DOHH2 (cell line): Measurements from ENCODE around the gene RBM5.

Experiments used
- H3F3A ChIP-seq: fragments of 200-600 bp; sonication (generic), shearing (Covaris generic); 2 replicates; pipeline ENCODE4 v1.6.0; 2016; ENCODE audit warnings: antibody characterized with exemption, mild to moderate bottlenecking; ENCODE audit not compliant: control insufficient read depth, insufficient read depth
- H3K27ac ChIP-seq: fragments of 200-600 bp; sonication (generic); 2 replicates; pipeline ENCODE4 v1.5.1; 2014; ENCODE audit warnings: low read depth, mild to moderate bottlenecking, low read length, moderate library complexity
- H3K27me3 ChIP-seq: fragments of 200-600 bp; sonication (generic); 2 replicates; pipeline ENCODE4 v1.6.1; 2014; ENCODE audit warnings: mild to moderate bottlenecking, low read length, mixed read lengths; ENCODE audit not compliant: control insufficient read depth
- H3K36me3 ChIP-seq: fragments of 200-600 bp; sonication (generic); 2 replicates; pipeline ENCODE4 v1.6.1; 2014; ENCODE audit warnings: mild to moderate bottlenecking, low read length, moderate library complexity, mixed read lengths; ENCODE audit not compliant: control insufficient read depth
- H3K4me1 ChIP-seq: fragments of 200-600 bp; sonication (generic); 2 replicates; pipeline ENCODE4 v1.6.1; 2014; ENCODE audit warnings: mild to moderate bottlenecking, low read length, mixed read lengths; ENCODE audit not compliant: control insufficient read depth
- H3K4me2 ChIP-seq: fragments of 200-600 bp; sonication (generic); 2 replicates; pipeline ENCODE4 v1.6.0; 2014; ENCODE audit warnings: mild to moderate bottlenecking, low read length, moderate library complexity
- H3K4me3 ChIP-seq: fragments of 200-600 bp; sonication (generic); 2 replicates; pipeline ENCODE4 v1.5.1; 2014; ENCODE audit warnings: mild to moderate bottlenecking, low read length, mixed read lengths
- H3K79me2 ChIP-seq: fragments of 200-600 bp; sonication (generic); 2 replicates; pipeline ENCODE4 v1.6.1; 2014; ENCODE audit warnings: mild to moderate bottlenecking, low read length, mixed read lengths; ENCODE audit not compliant: control insufficient read depth
- H3K9me2 ChIP-seq: fragments of 200-600 bp; sonication (generic); replicated peaks from 2 replicates; pipeline ENCODE4 v1.6.1; 2014; ENCODE audit warnings: mild to moderate bottlenecking, low read length, mixed read lengths; ENCODE audit not compliant: control insufficient read depth
- H3K9me3 ChIP-seq: fragments of 200-600 bp; sonication (generic); 2 replicates; pipeline ENCODE4 v1.6.1; 2014; ENCODE audit warnings: antibody characterized with exemption, low read length, mixed read lengths; ENCODE audit not compliant: control insufficient read depth, insufficient read depth
- H4K20me1 ChIP-seq: fragments of 200-600 bp; sonication (generic); 2 replicates; pipeline ENCODE4 v1.6.0; 2014; ENCODE audit warnings: low read depth, mild to moderate bottlenecking, antibody characterized with exemption, low read length, moderate library complexity; ENCODE audit not compliant: control insufficient read depth, insufficient read depth
- EZH2phosphoT487 ChIP-seq: fragments of 200-600 bp; sonication (generic); IDR thresholded peaks from 2 replicates; pipeline ENCODE4 v1.6.1; 2017; ENCODE audit warnings: borderline replicate concordance, mild to moderate bottlenecking, antibody characterized with exemption, low read length, moderate library complexity, mixed read lengths
- TF ChIP-seq, protein P1 (sequence below): fragments of 200-600 bp; sonication (generic); IDR thresholded peaks from one replicate; pipeline ENCODE4 v1.5.1; 2014; ENCODE audit warnings: antibody characterized with exemption, mild to moderate bottlenecking, low read depth, low read length; ENCODE audit not compliant: poor library complexity, severe bottlenecking

The RBM5 gene

DNA sequence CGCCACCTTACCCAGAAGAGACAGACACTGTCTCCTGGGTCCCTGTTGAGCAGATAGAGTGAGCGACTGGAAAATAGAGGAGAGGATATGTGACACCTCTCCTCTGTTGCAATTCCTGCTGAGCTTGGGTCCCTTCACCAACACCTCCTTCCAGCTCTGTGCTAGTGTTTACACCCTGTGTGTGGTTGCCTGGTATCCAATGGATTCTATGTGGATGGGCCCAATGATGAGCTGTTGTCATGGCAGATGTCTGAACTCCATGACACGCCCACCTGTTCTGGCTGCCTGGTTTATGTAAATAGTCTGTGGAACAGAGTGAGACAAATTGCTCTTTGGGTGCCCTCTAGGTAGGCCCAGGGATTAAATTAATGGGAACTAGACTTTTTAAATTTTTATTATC lies 23.7 kb downstream of the RBM5 start:
- H3K4me2 ChIP-seq, result no peak overlapping the region
- H3K36me3 ChIP-seq, result peaks cover 96% of the 10 kb centered on the region
- peaks cover 3% of the 10 kb centered on the region; the same call in 1 of the 2 replicates for H3K79me2 ChIP-seq
- 0 out of 2 replicates have a peak, but pooled peaks cover 5% of the 10 kb centered on the region for H3K4me1 ChIP-seq
- no peaks in the 10 kb centered on the region for H3K9me3 ChIP-seq
- peaks cover 6% of the 10 kb centered on the region; the same call in 1 of the 2 replicates for H3F3A ChIP-seq
- H4K20me1 ChIP-seq, result no peaks in the 10 kb centered on the region
- no peak for TF ChIP-seq EZH2phosphoT487
- H3K4me3 ChIP-seq, result no peak overlapping the region
- H3K27ac ChIP-seq, result no peak overlapping the region
- H3K27me3 ChIP-seq, result no peaks in the 10 kb centered on the region
- no peaks in the 10 kb centered on the region for H3K9me2 ChIP-seq

DNA sequence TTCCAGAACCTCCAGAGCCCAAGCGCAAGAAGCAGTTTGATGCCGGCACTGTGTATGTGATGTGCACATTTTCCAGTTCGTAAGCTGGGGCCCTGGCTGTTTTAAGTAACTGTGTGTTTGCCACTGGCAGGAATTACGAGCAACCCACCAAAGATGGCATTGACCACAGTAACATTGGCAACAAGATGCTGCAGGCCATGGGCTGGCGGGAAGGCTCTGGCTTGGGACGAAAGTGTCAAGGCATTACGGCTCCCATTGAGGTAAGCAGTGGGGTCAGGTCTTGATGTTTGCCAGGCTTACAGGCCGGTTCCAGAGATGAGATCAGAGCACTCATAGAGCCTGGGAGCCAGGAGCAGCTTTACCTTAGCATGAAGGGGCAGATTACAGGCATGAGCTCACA lies 28.4 kb downstream of the RBM5 start:
- no peaks in the 10 kb centered on the region for H3K27me3 ChIP-seq
- no peaks in the 10 kb centered on the region for H3K9me3 ChIP-seq
- H3K9me2 ChIP-seq, result no peaks in the 10 kb centered on the region
- H4K20me1 ChIP-seq, result no peaks in the 10 kb centered on the region
- no peaks in the 10 kb centered on the region for H3K79me2 ChIP-seq
- no peak for TF ChIP-seq EZH2phosphoT487
- TF ChIP-seq, protein P1, sequence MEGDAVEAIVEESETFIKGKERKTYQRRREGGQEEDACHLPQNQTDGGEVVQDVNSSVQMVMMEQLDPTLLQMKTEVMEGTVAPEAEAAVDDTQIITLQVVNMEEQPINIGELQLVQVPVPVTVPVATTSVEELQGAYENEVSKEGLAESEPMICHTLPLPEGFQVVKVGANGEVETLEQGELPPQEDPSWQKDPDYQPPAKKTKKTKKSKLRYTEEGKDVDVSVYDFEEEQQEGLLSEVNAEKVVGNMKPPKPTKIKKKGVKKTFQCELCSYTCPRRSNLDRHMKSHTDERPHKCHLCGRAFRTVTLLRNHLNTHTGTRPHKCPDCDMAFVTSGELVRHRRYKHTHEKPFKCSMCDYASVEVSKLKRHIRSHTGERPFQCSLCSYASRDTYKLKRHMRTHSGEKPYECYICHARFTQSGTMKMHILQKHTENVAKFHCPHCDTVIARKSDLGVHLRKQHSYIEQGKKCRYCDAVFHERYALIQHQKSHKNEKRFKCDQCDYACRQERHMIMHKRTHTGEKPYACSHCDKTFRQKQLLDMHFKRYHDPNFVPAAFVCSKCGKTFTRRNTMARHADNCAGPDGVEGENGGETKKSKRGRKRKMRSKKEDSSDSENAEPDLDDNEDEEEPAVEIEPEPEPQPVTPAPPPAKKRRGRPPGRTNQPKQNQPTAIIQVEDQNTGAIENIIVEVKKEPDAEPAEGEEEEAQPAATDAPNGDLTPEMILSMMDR, result no peak
- H3K27ac ChIP-seq, result no peak overlapping the region
- peaks cover 88% of the 10 kb centered on the region for H3K36me3 ChIP-seq
- no peak overlapping the region for H3K4me3 ChIP-seq
- H3F3A ChIP-seq, result peaks cover 13% of the 10 kb centered on the region
- no peak overlapping the region for H3K4me2 ChIP-seq
- no peaks in the 10 kb centered on the region for H3K4me1 ChIP-seq

DNA sequence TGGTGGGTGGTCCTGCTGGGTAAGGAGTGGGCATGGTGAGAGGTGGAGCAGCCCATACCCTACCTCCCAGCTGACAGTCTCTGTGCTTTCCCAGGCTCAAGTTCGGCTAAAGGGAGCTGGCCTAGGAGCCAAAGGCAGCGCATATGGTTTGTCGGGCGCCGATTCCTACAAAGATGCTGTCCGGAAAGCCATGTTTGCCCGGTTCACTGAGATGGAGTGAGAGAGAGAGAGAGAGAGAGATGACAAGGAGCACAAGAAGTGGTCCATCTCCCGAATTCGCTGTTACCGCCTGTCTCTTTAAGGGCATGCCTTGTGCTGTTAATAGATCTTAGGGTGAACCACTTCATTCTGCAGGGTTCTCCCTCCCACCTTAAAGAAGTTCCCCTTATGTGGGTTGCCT lies 29.5 kb downstream of the RBM5 start:
- H3K36me3 ChIP-seq, result peaks cover 78% of the 10 kb centered on the region
- H3K79me2 ChIP-seq, result no peaks in the 10 kb centered on the region
- H3K4me3 ChIP-seq, result no peak overlapping the region
- H3F3A ChIP-seq, result peaks cover 13% of the 10 kb centered on the region
- H3K27me3 ChIP-seq, result no peaks in the 10 kb centered on the region
- H3K9me3 ChIP-seq, result no peaks in the 10 kb centered on the region
- H3K4me2 ChIP-seq, result no peak overlapping the region
- no peak for TF ChIP-seq EZH2phosphoT487
- TF ChIP-seq, protein P1, result no peak
- H3K4me1 ChIP-seq, result no peaks in the 10 kb centered on the region
- H4K20me1 ChIP-seq, result no peaks in the 10 kb centered on the region
- no peaks in the 10 kb centered on the region for H3K9me2 ChIP-seq
- H3K27ac ChIP-seq, result no peak overlapping the region

DNA sequence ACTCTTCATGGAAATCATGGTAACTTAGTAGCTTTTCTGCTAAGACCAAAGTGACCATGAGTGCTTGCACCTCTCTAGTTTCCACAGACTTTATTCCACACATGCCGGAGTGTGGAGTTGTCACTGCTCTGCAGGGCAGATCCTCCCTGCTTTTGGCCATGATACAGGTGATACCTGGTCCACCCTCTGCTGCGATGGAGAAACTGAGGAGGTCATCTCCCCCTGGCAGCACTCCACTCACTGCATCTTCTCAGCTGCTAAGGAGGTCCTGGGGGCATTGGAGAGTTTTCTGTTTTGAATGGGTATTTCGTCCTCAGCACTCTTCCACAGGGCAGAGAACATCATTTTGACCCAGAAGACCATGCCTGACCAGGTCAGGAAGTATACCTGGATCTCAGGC lies 31.1 kb downstream of the RBM5 start:
- H3F3A ChIP-seq, result peaks cover 13% of the 10 kb centered on the region
- no peaks in the 10 kb centered on the region for H4K20me1 ChIP-seq
- peaks cover 63% of the 10 kb centered on the region for H3K36me3 ChIP-seq

More for the DNA sequence above, 31.1 kb downstream of the RBM5 start:
- no peak overlapping the region for H3K27ac ChIP-seq
- TF ChIP-seq, protein P1, result no peak
- no peak for TF ChIP-seq EZH2phosphoT487
- no peaks in the 10 kb centered on the region for H3K27me3 ChIP-seq
- H3K9me3 ChIP-seq, result no peaks in the 10 kb centered on the region
- H3K4me2 ChIP-seq, result no peak overlapping the region
- no peak overlapping the region for H3K4me3 ChIP-seq
- H3K9me2 ChIP-seq, result no peaks in the 10 kb centered on the region
- H3K4me1 ChIP-seq, result no peaks in the 10 kb centered on the region
- no peaks in the 10 kb centered on the region for H3K79me2 ChIP-seq
